GM19468 (cell line): ENCODE measurements around the gene RCCD1.
"Not testable (repeated sequence)": the region's sequence is repeated elsewhere in the genome, so short reads cannot be mapped to it uniquely, and the experiment has no call there.

Experiments
- ATAC-seq: cut with Tn5 transposase; IDR thresholded peaks from one replicate; pipeline ENCODE4 v1.9.1; 2021; ENCODE audit warnings: mild to moderate bottlenecking, moderate library complexity, moderate number of reproducible peaks; ENCODE audit not compliant: unreplicated experiment; ENCODE audit errors: extremely low read depth

RCCD1 gene

GRCh38 chr15:90954712-90955623, at the start of gene RCCD1:
RCCD1 (plus strand) TSS chr15:90954884; CDS start chr15:90956735, 1,851 bp downstream.
- ATAC-seq, result peak; percentile 89

- ATAC-seq, result no peak
These were observed 49.1 kb upstream of the RCCD1 start for GRCh38 chr15:90905306-90906180.

GRCh38 chr15:90906181-90906849, 48.4 kb upstream of the RCCD1 start:
- ATAC-seq, result no peak

GRCh38 chr15:90907051-90907660, 47.5 kb upstream of the RCCD1 start:
- no peak for ATAC-seq

GRCh38 chr15:90907838-90908507, 46.7 kb upstream of the RCCD1 start:
- no peak for ATAC-seq

- ATAC-seq, result not testable (repeated sequence)
These were observed 45.2 kb upstream of the RCCD1 start for GRCh38 chr15:90909449-90909848.

GRCh38 chr15:90909976-90910375, 44.7 kb upstream of the RCCD1 start:
- no peak for ATAC-seq

- no peak for ATAC-seq
These were observed 44.0 kb upstream of the RCCD1 start for GRCh38 chr15:90910441-90911301.

GRCh38 chr15:90911302-90911623, 43.4 kb upstream of the RCCD1 start:
- no peak for ATAC-seq

GRCh38 chr15:90911906-90912769, 42.5 kb upstream of the RCCD1 start:
- ATAC-seq, result no peak

- no peak for ATAC-seq
These were observed 42.0 kb upstream of the RCCD1 start for GRCh38 chr15:90912770-90913075.

GRCh38 chr15:90913398-90913944, 41.2 kb upstream of the RCCD1 start:
- no peak for ATAC-seq

- no peak for ATAC-seq
These were observed 40.2 kb upstream of the RCCD1 start for GRCh38 chr15:90914305-90915080.

- no peak for ATAC-seq
These were observed 39.4 kb upstream of the RCCD1 start for GRCh38 chr15:90915216-90915807.

GRCh38 chr15:90915808-90916440, 38.8 kb upstream of the RCCD1 start:
- no peak for ATAC-seq

- ATAC-seq, result no peak
These were observed 38.2 kb upstream of the RCCD1 start for GRCh38 chr15:90916461-90916860.
